Measurements from ENCODE around the gene NCCRP1.

The NCCRP1 gene

GRCh38 chr19:39177110-39177699, 19.6 kb upstream of the NCCRP1 start:
- H3K4me3 ChIP-seq: no peak overlapping the region
- no peak overlapping the region for H3K27ac ChIP-seq

DNA sequence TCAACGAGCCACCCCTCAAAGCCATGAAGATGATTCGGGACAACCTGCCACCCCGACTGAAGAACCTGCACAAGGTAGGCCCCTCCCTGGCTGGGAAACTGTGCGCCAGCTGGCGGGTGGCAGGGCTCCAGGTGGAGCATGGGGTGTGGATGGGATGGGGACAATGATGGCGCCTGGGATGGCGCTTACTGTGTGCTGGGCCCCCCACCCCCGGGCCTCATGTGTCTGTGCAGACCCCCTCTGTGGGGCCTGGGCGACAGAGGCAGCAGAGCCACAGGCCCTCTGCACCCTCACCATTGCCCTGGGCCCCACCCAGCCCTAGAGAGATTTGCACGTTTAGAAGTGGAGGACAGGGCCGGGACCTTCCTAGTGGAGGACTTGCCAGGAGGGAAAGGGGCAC, 19.0 kb upstream of the NCCRP1 start:
- no peak overlapping the region for H3K4me3 ChIP-seq
- H3K27ac ChIP-seq: no peak overlapping the region

DNA sequence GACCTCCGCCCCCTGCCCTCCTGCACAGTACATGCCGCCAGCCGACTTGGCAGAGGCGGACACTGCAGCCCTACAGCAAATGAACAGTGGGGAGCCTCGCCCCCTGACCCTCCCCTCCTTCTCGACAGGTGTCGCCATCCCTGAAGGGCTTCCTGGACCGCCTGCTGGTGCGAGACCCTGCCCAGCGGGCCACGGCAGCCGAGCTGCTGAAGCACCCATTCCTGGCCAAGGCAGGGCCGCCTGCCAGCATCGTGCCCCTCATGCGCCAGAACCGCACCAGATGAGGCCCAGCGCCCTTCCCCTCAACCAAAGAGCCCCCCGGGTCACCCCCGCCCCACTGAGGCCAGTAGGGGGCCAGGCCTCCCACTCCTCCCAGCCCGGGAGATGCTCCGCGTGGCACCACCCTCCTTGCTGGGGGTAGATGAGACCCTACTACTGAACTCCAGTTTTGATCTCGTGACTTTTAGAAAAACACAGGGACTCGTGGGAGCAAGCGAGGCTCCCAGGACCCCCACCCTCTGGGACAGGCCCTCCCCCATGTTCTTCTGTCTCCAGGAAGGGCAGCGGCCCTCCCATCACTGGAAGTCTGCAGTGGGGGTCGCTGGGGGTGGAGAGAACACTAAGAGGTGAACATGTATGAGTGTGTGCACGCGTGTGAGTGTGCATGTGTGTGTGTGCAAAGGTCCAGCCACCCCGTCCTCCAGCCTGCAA, 18.3 kb upstream of the NCCRP1 start:
- no peak overlapping the region for H3K27ac ChIP-seq
- no peak overlapping the region for H3K4me3 ChIP-seq

GRCh38 chr19:39179754-39180153, 17.0 kb upstream of the NCCRP1 start:
- no peak overlapping the region for H3K27ac ChIP-seq
- H3K4me3 ChIP-seq: no peak overlapping the region

DNA sequence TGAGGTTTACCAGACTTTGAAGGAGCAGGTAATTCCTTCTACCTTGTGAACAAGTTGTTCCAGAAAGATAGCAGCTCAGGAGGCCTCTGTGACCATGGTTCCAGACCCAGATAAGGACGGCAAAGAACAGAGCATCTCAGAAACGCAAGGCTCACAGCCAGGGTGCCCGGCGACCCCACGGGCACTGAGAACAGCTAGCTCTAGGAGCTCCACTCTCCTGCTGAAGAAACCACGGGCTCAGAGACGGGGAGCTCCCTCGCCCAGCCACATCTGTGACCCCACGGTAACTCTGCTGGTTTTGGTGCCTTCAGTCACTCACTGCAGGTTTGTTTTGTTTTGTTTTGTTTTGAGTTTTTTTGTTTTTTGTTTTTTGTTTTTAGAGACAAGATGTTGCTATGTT, 16.0 kb upstream of the NCCRP1 start:
- Histone ChIP-seq H3K4me3 (no peak overlapping the region), H3K27ac (no peak overlapping the region)

DNA sequence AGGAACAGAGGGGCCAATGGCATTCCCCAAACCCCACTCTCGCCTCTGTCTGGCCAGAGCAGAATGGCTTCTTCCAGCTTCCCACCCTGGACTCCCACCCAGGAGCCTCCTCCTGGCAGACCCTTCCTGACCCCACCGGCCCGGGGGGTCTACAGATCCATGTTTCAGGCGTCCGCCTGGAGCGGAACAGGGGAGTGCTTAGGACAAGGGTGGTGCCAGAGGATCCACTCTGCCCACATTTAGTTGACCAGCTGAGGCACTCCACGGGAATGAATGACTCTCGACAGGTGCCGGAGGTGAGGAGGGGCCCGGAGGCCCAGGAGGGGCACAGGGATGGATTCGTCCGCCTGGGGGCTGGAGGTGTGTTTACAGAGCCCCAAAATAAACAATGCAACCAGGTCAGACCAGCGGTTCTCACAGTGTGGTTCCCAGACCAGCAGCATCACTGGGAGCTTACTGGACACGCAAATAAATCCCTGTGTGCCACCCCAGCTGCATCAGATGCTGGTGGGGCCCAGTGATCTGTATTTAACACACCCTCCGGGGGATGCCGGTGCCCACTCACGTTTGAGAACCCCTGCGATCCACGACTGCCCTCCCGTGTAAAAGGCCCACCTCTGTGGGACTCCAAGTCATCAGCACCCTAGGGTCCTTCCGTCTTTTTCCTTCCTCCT, 15.1 kb upstream of the NCCRP1 start:
- no peak overlapping the region for H3K27ac ChIP-seq
- no peak overlapping the region for H3K4me3 ChIP-seq

- Histone ChIP-seq H3K27ac (no peak overlapping the region), H3K4me3 (no peak overlapping the region)
These were observed 14.6 kb upstream of the NCCRP1 start for GRCh38 chr19:39182174-39182505.

- H3K4me3 ChIP-seq: no peak overlapping the region
- H3K27ac ChIP-seq: no peak overlapping the region
These were observed 13.7 kb upstream of the NCCRP1 start for GRCh38 chr19:39183104-39183503.

GRCh38 chr19:39186391-39186790, 10.4 kb upstream of the NCCRP1 start:
- Histone ChIP-seq H3K27ac (no peak overlapping the region), H3K4me3 (no peak overlapping the region)

GRCh38 chr19:39187552-39187943, 9.2 kb upstream of the NCCRP1 start:
- H3K27ac ChIP-seq: no peak overlapping the region
- H3K4me3 ChIP-seq: no peak overlapping the region

GRCh38 chr19:39188960-39189359, 7.8 kb upstream of the NCCRP1 start:
- H3K4me3 ChIP-seq: no peak overlapping the region
- no peak overlapping the region for H3K27ac ChIP-seq

GRCh38 chr19:39190768-39191167, 6.0 kb upstream of the NCCRP1 start:
- H3K4me3 ChIP-seq: no peak overlapping the region

GRCh38 chr19:39192846-39193245, 3.9 kb upstream of the NCCRP1 start:
- H3K4me3 ChIP-seq: no peak overlapping the region
- H3K27ac ChIP-seq: no peak overlapping the region

More at GRCh38 chr19:39190768-39191167, 6.0 kb upstream of the NCCRP1 start:
- no peak overlapping the region for H3K27ac ChIP-seq

DNA sequence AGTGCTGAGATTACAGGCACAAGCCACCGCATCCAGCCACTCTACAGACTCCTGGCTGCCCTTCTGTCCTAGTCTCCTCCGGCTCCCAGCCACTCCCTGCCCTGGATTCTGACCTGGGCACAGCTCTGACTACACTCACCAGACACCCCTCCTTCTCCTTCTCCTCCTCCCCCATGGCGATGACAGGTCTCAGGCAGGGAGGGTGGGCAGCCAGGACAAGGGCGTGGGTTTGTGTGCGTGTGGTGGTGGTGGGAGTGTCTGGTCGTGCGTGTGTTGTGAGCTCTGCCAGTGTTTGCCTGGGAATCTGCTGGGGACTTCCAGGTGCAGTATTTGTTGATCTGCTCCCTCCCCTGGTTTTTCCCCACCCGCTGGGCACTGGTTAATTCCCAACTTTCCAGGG, 3.0 kb upstream of the NCCRP1 start:
- Histone ChIP-seq H3K4me3 (no peak overlapping the region), H3K27ac (no peak overlapping the region)

DNA sequence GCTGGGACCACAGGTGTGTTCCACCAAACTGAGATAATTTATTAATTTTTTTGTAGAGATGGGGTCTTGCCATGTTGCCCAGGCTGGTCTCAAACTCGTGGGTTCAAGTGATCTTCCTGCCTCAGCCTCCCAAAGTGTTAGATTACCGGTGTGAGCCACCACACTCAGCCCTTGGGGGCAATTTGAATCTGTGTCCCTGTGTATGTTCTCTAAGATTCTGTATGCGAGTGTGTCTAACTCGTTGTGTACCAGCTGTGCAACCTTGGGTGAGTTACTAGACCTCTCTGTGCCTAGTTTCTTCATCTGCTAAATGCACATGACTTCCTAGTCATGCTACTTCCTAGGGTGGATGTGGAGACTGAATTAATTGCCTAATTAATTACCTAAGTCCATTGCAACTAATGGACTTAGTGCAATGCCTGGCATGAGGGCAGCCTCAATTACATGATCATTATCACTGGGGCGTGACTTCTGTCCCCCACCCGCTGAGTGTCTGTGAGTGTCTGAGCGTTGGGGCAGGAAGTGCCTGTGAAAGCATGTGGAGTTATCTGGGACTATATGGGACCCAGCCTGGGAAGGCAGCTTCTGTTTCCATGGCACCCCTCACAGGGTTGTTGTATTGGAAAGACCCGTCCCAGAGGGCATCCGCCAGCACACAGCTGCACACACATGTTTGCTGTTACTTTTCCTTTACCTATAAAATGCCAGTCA, 1.8 kb upstream of the NCCRP1 start:
- H3K27ac ChIP-seq: peak overlapping the region in 8 of 21 experiments; percentile 24 to 54 (median 34)
- no peak overlapping the region for H3K4me3 ChIP-seq

GRCh38 chr19:39195755-39196154, 1.0 kb upstream of the NCCRP1 start:
- H3K27ac ChIP-seq: peak overlapping the region in 10 of 21 experiments; percentile 3 to 54 (median 32)
- H3K4me3 ChIP-seq: no peak overlapping the region

- Histone ChIP-seq H3K4me3 (no peak overlapping the region), H3K27ac (peak overlapping the region in 10 of 21 experiments; percentile 0 to 60 (median 30))
These were observed 444 bp upstream of the NCCRP1 start for GRCh38 chr19:39196320-39196719.

- peak overlapping the region in 5 of 21 experiments; percentile 5 to 63 (median 50) for H3K27ac ChIP-seq
- peak overlapping the region in 5 of 7 experiments; percentile 12 to 32 (median 22) for H3K4me3 ChIP-seq
These were observed 1.0 kb downstream of the NCCRP1 start for GRCh38 chr19:39197808-39198207.

DNA sequence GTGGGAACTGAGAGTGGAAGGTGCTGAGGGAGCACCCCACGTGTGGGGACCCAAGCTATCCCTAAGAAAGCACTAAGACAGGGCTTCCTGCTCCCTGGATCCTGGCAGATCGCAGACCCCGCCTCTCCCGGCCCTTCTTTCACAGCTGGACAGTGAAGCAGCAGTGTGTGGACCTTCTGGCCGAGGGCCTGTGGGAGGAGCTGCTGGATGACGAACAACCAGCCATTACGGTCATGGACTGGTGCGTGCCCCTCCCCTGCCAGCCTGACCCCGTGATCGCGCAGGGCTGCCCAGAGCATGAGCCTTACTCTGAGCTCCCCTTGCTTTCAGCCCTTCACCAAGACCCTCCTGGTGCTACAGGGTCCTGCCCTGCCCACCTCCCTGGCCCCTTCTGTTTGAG, 2.3 kb downstream of the NCCRP1 start:
- no peak overlapping the region for H3K27ac ChIP-seq
- H3K4me3 ChIP-seq: no peak overlapping the region

GRCh38 chr19:39200066-39200802, 3.5 kb downstream of the NCCRP1 start:
- no peak overlapping the region for H3K4me3 ChIP-seq
- no peak overlapping the region for H3K27ac ChIP-seq
